SW 1271 (cell line): Measurements from ENCODE around the gene GCK.
"Not testable (repeated sequence)": the region's sequence is repeated elsewhere in the genome, so short reads cannot be mapped to it uniquely, and the experiment has no call there.

ENCODE experiments used
- DNase-seq, 2 experiments: peaks; one replicate each; lab custom pipeline; 2025; lab: John Stamatoyannopoulos, UW

The GCK gene

DNA sequence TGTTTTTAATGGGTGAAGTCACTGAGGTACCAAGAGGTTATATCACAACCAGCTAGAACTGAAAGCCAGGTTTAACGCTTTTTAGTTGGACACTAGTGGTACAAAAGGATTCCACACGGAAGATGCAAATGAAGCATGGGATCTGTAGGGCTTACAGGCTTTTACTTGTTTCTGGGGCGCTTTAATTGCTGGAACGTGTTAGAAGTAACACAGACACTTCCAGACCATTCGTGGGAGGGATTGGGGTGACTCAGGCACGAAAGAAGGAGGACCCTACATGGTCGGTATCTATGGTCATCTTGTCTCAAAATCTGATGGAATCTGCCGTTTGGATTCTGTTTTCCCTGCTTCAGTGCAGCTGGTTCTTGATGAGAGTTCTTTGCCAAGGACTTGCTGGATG is 12.6 kb upstream of the GCK start:
- no peak for DNase-seq

DNA sequence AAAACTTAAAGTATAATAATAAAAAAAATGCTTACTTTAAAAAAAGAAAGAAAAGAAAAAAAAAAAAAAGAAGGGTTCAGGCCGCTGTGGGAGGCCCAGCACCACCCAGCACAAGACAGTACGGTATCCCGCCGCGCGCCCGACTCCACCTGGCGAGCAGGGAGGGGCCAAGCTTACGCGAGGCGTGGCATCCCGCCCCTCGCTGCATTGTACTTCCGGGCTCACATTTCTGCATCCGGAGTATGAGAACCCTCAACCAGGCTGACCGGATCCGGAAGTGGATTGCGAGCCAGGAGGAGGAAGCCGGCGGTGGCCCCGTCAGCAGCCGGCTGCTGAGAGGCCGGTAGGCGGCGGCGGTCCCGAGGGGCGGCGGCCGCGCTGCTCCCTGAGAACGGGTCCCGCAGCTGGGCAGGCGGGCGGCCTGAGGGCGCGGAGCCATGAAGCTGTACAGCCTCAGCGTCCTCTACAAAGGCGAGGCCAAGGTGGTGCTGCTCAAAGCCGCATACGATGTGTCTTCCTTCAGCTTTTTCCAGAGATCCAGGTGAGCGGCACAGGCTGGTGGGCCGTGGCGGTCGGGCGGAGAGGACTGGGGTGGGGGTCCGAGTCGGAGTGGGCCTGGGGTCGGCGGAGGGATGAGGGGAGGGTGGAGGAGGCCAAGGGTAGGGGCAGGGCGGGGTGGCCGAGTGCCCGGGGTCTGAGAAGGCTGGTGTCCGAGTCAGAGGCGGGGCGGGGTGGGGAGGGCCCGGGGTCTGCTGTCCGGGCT is 11.6 kb upstream of the GCK start, which contains the start of gene YKT6:
TSS of gene YKT6 (plus strand) at position 280 of the 763 bp plus-strand sequence. CDS start at position 438, 158 bp downstream.
- DNase-seq: peak; percentile 80 to 89

DNA sequence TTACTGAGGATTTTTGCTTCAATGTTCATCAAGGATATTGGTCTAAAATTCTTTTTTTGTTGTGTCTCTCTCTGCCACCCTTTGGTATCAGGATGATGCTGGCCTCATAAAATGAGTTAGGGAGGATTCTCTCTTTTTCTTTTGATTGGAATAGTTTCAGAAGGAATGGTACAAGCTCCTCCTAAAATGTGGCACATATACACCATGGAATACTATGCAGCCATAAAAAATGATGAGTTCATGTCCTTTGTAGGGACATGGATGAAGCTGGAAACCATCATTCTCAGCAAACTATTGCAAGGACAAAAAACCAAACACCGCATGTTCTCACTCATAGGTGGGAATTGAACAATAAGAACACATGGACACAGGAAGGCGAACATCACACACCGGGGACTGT is 10.9 kb upstream of the GCK start:
- not testable (repeated sequence) for DNase-seq

DNA sequence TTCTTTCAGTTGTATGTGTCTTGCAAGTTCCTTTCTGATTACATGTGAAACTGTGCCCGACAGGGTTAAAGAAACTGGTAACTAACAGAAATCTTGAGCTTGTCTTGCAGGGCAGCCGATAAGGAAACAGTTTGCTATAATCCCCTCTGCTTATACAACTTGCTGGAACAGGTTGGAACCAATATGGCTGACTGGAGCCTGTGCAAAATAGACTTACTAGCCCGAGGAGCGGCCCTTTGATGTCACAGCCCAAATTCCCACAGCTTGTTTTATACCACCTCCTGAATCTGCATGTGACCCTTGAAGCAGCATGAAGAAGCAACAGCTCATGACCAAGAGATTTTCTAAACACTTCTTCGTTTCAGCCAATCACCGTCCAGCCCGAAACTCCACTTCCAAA is 8.2 kb upstream of the GCK start:
- no peak for DNase-seq

DNA sequence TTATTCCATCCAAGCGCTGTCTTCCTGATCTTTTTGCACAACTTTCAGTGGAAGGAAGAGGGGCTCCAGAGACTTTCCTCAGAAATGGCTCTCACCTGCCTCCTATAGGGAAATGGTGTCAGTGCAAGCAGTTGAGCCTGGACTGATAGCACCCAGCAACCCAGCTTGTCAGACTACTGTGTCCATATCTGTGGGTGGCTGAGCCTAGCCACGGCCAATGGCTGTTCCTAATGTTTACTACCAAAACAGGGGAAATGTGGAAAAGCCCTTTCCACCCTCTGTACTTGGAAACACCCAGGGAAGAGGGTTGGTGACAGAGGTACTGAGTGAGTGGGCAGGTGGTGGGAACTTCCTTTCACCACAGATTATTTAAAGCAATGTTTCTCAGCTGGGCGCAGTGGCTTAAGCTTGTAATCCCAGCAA is 7.2 kb upstream of the GCK start:
- DNase-seq: peak in 1 of 2 experiments; percentile 40

DNA sequence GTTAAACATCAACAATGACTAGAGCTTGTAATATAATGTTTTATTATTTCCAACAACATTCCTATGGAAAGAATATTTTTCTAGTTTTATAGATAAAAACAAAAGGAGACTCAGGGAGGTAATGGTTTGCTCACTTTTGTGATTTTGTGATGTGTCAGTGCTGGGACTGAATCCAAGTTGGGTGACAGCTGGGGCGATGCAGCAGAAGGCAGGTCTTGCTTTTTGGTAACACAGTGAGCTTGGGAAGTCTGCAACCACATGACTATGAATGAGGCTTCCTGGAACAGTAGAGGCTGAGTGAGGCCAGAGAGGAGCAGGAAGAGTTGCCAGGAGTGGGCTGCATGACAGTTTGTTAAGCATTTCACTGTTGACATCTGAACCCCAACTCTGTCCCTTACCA is 6.7 kb upstream of the GCK start:
- no peak for DNase-seq

DNA sequence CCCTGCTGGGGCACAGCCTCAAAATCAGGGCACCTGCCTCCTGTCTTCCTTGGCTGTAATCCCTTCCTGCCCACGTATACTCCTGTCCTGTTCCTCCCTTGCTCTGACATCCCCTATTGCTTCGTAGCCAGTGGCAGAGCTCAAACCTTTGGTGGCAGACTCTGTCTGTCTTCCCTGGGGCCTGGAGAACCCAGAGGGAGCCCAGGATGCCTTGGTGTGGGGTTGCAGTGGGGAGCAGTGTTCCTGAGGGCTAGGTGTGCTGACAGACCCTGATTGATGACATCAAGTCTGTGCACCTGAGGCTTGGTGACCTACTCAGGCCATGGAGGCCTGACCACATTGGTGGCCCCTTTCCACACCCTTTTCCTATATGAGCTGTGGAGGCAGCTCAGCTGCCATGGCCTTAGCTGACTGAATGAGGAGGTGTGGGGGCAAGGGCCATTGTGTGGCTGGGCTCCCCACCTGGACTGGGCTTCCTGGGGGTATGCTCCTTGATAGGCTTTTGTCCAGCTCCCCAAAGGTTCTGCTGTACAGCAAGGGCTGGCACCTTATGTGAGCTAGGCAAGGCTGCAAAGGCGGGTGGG is 5.4 kb upstream of the GCK start:
- no peak for DNase-seq

DNA sequence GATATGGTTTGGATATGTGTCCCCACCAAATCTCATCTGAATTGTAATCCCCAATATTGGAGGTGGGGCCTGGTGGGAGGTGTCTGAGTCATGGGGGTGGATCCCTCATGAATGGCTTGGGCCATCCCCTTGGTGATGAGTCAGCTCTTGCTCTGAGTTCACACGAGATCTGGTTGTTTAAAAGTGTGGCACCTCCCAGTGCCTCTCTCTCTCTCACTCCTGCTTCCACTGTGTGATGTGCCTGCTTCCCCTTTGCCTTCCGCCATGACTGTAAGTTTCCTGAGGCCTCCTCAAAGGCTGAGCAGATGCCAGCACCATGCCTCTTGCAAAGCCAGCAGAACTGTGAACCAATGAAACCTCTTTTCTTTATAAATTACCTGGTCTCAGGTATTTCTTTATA is 4.8 kb upstream of the GCK start:
- no peak for DNase-seq

DNA sequence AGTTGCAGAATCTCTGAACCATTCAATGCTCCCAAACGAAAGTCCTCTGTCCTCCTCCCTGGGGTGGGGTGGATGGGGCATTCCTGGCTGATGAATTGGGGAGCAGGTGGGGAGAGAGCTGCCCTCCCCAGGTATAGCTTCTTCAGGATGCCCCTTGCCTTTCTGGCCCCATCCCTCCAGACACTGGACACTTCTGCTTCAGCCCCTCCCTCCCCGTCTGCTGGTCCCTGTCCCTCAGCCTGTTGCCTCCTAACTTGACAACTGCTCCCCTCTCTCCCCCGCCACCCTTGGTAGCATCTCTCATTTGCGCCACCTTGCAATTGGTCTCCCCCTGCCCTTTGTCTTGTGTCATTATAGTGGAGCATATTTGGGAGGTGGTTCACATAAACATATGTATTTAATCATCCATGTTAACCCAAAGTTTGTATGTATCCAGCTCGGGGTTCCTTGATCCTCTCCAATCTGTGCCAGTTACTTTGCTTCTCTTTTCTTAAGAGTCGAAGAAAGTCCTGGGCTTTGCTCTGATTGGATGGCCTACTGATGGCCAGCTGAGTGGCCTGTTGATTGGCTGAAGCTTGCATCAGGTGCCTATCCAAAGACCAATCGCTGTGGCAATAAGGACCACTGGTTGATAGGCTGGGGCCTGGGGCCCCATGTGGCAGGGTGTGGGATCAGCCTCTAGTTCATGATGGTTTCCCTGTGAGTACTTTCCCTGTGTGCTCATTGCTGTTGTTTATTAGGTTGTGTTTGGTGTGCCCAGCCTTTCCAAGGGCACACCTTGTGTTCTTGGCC is 4.0 kb upstream of the GCK start:
- DNase-seq: no peak

DNA sequence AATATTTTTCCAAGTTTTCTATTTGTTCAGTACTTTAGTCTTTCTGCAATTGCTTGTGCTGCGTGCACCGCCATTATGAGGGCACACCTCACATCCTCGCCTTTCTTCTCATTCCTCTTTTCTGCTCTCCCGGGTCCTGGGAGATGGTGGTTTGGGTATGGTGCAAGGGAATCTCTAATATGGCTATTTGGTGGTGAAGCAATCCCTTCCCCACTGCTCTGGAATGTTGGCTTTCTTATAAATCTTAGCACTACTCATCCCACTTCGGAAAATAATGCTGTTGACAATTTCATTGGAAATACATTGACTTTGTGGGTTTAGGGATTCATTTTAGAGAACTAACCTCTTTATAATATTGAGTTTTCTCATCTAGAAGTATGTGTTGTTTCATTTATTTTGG is 1.9 kb upstream of the GCK start:
- DNase-seq: no peak

DNA sequence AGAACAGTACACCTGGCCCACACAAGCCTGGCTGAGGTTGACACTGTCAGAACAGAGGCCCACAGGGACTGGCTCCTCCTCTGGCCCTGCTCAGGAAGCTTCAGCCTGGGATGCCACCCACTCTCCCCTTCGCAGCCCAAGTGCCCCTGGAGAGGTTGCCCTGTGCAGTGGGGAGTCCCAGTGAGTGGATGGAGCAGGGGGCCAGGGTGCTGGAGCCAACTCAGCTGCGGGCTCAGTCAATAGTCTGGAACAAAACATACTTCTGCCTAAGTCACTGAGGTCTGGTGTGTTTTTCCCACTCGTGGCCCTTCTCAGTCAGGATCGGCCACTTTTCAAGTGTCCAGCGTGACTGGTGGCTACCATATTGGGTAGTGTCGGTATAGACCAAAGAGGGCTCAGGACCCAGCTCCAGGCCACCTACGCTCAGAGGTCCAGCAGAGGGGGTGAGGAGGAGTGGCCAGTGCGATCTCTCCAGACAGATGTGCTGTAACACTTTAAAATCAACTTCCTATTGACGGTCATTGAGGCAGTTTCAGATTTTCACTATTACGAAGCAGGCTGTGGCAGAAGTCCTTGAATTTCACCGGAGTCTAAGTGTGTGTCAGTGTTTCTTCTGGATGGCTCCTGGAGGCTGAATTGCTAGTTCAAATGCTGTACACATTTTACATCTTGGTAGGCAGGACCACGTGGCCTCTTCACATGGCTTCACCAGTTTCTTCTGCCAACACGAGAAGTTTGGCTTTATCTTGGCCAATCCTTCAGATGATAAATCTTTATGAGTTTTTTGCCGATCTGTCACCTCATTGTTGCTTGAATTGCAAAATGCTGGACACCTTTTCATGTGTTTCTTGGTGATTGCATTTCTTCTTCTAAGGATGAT is 994 bp upstream of the GCK start:
- no peak for DNase-seq

DNA sequence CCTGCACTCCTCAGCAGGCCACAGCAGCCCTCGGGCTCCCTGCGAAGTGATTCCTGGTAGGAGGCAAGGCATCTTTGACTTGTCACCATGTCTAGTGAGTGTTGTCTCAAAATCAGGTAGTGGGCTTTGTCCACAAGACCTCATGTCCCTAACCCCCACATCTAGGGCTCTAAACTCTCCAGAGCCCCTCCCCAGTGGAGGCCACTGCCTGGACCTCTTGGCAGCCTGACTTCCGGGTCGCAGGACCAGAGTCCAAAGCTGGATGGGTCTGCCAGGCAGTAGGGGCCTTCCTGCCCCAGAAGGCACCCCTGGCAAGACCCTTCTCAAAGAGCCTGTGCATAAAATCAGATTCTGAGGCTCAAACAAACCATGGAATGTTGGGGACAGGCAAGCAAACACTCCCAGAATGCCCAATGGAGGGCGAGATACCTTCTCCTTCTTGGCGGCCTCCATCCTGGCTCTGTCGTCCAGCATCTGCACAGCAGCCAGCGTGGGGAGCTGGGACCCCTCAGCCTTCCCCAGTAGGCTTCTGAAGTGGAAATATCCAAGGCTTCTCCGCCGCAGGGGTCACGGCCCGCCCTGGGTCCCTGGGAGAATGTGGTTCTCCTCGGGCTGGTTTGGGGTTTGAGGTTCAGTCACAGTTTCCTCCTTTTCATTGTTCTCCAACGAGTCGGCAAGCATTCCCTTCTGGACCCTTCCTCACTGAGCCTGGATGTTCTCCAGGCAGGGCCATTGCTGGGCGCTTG is 586 bp downstream of the GCK start:
- no peak for DNase-seq

DNA sequence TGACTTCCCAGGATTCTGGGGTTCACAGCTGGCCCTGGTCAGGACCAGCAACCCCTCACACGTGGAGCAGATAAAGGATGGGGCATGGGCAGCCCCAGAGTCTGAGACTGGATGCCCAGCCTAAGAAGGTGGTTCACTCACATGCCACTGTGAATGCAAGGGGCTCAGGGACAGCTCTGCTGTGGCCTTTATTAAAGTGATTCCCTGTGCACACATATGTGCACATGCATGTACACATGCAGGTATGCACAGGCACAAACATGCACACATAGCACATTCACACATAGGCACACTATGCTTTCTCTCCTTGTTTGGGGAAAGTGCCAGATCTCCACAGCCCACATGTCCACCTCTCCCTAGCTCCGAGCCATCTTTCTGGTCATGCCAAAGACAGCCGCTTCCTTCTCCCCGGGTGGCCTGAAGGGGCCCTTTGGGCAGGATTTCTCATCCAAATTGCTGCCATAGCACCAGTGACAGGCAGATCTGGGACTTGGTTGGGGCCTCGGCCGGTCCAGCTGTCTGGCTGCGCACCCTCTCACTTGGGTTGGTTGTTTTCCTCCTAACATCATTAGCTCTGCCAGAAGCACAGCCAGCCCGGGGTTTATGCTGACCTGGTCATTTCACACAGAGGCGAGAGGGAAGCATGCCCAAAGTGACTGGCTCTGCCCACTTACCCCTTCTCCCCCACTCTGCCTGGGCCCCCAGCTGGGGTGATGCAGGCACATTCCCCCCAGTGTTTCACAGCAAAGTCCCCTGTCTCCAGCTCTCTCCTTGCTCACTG is 1.4 kb downstream of the GCK start:
- no peak for DNase-seq

DNA sequence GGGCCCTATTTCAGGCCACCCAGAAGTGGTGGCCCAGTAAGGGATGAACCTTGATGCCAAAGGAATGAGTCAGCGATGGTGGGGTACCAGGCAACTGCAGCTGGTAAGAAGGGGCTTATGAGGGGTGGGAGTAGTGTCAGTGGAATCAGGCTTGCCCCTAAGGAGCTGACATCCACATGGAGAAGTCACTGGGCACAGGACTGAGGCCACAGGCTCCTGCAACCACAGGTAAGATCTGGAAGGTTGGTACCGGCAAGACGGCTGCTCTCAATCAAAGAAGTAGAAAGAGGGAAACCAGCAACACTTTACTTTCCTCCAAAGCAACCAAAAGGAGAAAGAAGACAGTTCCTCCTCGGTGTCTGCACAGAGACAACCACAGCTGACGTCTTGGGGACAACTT is 2.5 kb downstream of the GCK start:
- DNase-seq: no peak

DNA sequence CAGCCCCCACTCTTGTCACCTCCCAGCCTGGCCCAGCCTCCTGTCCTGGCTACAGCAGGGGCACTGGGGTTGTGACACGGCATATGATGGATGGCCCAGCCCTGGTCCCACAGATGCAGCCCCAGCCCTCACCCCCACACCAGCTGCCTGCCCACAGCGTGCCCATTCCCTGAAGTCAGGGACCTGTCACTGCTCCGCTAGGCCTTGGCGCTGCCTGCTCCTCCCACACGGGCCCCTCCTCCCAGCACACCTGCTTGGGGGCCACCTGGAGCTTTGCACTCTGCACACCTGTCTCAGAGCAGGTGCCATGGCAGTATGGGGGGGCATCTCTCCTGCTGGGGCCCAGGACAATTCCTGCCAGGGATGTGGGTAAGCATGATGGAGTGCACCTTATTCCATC is 3.5 kb downstream of the GCK start:
- no peak for DNase-seq

DNA sequence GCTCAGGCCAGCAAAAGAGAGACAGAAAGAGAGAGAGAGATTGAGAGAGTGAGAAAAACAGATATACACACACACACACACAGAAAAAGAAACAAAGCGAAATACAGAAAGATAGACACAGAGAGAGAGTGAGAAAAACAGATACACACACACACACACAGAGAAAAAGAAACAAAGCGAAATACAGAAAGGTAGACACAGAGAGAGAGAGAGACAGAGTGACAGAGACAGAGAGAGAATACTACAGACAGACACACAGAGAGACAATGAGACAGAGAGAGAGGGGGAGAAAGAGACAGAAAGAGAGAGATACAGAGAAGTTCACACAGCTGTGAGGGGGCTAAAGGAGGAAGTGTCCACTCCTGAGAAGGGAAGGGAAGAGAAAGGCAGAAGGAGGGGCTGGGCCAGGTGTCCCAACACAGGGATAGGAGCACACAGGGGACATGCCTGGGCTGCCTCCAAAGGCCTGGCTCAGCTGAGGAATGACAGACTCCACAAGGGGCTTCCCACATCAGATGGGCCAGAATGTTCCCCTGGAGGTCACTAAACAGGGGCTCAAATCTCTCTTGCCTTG is 4.3 kb downstream of the GCK start:
- no peak for DNase-seq

DNA sequence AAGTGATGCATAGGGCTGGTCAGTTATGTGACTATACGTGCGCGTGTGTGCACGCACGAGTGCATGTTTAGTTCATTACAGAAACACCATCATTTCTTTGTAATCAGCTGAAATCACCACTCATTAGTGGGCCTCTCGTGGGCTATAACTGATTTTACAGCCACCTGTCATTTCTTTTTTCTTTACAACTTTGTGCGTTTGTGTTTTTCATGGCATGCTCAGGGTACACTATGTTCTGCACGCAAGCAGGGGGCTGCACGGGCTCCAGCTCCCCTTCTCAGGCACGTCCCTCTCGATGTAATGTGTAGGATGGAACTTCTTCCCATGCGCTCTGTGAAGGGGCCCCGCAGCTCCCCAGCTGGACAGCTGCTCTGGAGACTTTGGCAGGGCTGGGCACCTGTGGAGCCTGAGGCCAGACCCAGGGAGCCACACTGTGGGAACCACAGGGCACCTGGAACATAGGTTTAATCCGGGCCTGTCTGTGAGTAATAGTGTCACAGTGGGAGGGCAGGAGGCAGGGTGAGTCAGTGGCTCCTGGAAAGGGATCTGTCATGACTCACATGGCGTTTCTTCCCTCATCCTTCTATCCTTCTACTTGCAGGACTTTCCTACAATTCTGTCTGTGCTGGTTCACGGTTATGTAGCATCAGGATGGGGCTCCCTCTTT is 4.9 kb downstream of the GCK start:
- DNase-seq: peak; percentile 38 to 83

DNA sequence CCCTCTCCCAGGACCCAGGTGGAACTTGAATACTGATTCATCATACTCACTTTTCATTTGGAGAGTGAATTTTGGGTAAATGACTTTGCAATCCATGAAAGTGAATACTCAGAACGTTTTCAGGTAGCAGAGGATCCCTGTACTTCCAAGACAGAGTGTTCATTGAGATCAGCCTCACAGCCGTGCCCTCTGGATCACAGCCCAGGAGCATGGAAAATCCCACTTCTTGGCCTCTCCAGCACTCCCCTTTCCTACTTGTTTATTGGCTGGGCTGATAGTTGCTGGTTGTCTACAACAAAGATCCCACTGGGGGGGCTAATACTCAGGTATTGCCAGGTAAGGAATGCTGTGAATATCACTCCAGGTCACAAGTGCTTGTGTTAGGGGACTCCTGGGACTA is 5.9 kb downstream of the GCK start:
- DNase-seq: no peak

DNA sequence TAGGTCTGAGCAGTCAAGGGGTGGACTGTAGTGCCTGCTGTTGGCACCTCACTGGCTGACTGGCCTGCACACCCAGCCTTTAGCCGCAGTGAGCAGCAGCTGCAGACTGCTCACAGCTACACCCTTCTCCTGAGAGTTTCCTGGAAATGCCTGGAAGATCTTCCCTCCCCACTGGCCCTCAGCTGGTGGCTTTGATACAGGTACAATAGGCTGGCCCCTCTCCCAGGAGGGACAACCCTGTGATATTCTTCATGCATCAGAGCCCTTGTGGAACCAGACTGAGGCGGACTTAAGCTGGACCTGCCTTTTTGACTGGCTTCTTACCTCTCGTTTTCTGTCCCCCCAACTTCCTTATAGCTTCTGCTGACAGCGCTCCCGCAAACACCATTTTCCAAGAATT is 6.4 kb downstream of the GCK start:
- DNase-seq: no peak

DNA sequence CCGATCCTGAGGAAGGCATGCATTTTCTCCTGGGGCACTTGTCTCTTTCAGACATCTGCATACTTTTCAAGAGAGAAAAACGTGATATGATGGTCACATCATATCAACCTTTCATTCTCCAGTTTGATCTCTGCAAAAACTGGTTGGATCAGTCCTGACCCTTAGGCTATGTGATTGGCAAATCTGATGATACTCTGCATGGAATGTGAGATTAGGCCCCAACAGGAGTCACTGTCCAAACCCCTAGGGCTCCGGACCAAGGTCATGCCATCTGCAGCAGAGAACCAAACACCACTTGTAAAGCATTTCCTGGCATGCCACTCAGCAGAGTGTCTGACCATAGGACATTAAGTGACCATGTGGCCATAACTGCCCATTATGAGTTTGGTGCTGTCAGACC is 8.6 kb downstream of the GCK start:
- DNase-seq: no peak
